GM21528 (cell line): ENCODE data around the gene CHST3.
"Not testable (repeated sequence)": the region's sequence is repeated elsewhere in the genome, so short reads cannot be mapped to it uniquely, and the experiment has no call there.

Experiments used
- ATAC-seq: cut with Tn5 transposase; IDR thresholded peaks from one replicate; pipeline ENCODE4 v1.9.1; 2021; ENCODE audit warnings: mild to moderate bottlenecking, moderate library complexity; ENCODE audit not compliant: unreplicated experiment, low FRiP score

Gene CHST3

DNA sequence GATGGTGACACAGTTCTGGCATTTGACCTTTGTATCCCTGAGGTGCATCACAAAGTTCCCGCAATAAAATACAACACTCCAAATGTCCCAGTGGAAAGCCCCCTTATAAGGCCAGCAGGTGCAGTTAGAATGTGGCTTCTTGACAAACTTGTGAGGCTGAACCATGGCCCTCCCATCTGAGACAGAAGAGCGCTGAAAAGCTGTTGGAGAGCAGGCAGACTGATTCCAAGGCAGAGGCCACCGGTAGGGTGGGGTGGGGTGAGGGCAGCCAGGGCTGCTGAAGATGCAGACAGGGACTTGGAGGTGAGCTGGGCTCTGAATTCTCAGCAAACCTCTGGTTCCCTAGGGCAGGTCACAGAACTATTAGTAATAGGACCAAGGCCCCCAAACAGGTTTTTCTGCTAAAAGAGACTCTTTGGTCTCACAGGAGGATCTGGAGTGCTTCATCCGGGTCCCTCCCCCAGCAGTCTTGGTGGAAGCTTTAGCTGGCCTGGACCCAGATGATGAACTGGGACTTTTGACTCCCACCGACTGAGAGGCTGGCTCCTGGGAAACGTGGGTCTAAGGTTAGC, 15.6 kb upstream of the CHST3 start:
- ATAC-seq = no peak

DNA sequence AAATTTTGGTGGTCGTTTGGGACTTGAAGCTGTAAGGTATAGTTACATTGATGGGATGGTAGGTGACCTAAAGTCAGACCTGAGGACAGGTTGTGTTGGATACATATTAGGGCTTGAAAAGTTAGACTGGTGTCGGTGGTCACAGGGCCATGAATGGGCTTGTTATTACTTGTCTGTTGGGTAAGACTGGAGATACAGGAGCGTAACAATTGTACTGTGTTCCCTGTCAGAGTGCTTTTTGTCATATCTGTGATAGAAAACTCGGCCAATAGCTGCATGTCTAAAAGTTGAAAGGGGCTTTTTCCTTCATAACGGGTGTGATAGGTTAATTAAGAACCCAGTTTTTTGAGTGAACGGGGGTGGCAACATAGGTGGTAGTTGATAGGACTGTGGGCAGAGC, 13.5 kb upstream of the CHST3 start:
- ATAC-seq = no peak

DNA sequence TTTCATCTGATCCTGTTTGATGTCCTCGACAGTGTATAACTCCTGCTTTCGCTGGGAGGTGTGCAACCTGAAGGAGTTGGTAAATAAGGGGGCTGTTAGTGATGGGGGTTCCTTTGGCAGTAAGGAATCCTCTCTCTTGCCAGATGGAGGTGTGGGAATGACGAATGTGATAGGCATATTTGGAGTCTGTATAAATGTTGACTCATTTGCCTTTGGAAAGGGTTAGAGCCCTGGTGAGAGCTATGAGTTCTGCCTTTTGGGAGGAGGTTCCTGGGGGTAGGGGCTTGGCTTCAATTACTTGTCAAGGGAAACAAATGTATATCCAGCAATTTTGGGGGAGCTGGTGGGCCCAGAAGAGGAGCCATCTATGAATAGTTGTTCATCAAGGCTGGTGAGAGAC, 11.4 kb upstream of the CHST3 start:
- ATAC-seq = no peak

DNA sequence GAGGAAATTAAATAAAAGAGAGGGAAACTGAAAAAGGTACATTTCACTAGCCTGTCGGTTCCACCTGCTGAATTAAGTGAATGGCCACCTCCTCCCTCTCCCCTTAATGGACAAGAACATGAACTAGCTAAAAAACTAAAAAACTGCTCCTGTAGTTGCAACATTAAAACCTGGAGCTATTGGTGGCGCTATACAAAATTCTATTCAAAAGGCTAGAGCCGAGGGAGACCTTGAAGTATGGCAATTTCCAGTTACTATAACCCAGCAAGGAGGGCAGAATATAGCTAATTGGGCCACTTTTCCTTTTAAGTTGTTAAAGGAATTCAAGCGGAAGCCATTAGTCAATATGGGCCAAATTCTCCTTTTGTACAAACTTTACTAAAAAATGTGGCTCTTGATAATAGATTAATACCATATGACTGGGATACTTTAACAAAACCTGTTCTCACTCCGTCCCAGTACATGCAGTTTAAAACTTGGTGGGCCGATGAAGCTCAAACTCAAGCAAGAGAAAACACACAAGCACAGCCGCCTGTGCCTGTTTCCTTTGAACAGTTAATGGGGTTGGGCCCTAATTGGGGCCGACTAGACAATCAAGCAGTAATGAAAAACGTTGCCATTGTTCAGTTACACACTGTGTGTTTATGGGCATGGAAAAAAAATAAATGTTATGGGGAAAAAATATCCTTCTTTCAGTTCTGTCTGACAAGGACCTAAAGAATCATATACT, 6.5 kb upstream of the CHST3 start:
- ATAC-seq = no peak

DNA sequence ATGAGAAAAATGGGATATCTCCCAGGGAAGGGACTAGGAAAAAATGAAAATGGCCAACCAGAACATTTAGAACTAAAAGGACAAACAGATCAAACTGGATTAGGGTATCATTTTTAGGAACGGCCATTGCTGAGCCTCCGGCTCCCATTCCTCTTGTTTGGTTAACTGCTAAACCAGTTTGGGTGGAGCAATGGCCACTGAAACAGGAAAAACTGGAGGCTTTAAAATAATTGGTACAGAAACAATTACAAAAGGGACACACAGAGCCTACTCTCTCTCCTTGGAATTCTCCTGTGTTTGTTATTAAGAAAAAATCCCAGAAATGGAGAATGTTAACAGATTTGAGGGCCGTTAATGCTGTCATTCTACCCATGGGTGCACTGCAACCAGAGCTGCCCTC, 4.7 kb upstream of the CHST3 start:
- no peak for ATAC-seq

DNA sequence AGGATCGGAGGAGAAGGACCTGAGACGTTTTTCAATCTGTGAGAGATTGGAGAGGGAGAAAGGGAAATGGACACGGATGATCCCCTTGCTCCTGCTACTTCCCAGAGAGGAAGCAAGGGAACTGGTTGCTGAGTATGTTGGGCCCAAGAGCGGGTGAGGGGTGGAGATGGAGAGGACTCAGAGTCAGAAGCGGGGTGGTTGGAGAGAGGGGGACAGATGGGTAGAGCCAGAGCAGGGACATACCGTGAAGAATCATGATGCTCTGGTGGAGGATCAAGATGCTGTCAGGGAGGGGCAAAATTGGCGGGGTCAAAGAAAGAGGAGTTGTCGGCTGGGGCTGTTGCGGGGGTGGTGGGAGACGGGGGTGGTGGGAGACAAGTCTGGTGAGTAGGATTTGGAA, 2.4 kb upstream of the CHST3 start:
- no peak for ATAC-seq

DNA sequence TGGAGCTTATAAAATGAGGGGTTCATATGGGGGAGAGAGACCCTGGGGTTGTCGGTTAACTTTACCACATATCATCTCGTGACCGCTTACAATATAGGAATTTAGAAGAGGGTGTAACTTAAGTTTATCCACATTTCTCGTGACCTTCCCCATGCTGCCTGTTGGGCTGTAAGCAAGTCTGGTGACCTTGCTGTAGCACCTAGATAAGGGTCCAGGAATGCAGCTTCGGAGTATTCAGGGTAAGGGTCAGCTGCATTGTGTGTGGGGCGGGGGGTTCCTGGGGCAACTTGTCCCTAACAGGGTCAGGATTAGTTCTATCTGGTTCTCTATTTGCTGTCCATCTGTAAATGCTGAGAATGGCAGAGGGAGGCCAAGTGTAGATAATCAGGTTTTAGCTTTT, 1.3 kb upstream of the CHST3 start:
- ATAC-seq = no peak

DNA sequence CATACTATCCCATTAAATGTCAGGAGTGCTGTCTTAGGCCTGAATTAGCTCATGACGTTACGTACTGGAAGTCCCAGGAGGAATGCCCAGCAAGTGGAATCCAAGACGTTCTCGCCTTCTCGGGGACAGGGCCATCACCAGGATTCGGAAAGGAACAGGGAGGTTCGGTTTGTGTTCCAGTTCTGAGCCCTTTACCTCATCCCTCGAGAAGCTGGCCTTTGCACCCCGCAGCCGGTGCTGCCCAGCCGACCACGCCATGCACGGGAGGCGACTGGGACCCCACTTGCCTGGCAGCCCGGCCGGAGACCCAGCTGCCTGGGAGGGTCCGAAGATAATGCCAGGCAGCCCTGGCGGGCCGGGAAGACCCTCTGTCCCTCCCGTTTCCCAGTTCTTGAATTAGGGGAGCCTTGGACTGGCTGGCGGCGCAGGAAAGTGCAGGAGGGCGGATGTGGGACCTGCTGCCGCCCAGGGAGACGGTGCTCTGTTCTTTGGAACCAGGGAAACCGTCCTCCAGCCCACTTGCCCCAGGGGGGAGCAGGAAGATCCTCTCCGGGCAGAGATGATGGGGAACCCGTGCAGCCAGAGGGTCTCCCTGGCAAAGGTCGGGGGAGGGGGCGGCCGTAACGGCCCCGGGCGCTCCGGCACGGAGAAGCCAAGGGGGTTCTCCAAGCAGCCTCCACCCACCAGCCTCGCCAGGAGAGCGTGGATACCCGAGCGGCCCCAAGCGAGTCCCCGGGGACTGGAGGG, 671 bp upstream of the CHST3 start:
- no peak for ATAC-seq

DNA sequence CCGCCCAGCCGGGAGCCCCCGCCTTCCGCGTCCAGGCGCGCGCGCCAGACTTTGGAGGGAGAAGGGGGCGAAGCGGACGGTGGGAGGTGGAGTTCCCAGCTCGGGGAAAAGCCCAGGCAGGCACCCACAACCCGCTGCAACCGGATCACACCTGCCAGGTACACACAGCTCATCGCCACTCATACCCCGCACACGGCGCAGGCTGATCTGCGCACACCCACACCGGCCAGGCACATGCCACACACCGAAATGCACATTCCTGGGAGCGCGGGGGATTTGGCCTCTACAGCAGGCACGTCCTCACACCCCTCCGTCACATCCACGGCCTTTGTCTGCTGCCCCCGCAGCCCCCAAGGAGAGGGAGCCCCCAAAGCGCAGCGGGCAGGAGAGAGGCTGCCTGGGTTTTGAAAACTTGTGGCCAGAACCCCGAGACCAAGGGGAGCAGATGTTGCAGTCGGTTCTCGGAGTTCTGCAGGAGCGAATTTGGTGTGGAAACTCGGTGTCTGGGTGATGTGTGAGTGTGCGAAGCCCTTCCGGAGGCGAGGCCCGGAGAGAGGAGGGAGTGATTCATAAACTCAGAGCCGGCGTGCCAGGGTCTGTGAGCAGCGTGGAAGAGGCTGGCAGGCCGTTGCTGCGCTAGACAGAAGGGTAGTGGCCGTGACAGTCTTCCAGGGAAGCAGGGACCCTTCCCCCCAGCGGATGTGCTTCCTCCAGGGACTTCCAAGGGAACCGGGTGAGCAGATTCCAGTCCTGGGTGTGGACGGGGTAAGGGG, 734 bp downstream of the CHST3 start:
- no peak for ATAC-seq

DNA sequence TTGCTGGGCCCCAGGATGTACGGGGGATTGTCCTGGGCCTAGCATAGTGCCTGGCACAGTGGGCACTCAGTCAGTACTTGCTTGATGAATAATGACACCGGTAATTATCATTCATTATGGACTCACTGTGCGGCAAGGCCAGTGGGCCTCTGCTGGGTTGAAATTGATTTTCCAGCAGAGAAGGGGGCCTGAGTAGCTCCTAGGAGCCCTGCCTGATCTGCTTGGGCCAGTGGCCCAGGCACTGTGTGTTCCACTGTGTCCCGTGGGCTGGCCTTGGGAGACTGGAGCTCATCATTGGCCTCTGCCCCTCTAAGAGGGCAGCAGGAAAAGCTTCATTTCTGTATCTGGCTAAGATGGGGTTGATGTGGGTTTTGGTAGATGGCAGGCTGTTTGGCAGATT, 1.4 kb downstream of the CHST3 start:
- no peak for ATAC-seq

DNA sequence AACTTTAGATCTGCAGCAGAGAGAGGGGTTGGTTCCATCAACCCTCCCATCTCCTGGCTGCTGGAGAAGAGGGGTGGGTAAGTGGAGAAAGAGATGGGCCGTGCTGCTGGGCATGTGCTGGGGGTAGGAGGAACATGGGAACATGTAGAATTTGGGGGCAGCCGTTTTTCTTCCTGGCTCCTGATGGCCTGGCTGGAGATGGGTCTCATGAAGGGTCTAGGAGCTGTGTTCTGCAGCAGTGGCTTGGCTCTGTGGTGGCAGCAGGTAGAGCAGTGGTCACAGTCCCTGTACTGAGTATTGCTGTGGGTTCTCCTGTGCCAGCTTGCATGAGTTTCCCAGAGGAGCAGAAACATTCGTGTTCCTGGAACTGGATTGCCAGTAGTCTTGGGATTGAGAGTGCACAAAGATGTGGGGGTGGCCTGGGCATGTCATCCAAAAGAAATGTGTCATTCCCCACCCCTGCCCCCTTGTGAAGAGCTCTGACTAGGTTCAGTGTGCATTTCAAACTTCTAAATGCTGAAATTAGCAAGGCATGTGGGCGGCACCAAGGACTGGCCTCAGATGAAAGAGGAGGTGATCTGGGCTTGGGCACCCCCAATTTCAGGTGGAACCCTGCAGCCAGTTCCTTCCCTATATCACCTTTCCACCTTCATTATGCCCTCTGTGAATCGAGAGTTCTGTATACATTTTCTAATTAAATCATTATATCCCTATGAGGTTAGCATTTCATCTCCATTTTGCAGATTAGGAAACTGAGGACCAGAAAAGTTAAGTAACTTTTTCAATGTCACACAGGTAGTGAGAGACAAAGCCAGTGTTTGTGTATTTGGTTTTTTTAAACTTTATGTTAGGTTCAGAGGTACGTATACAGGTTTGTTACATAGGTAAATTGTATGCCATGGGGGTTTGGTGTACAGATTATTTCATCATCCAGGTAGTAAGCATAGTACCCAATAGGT, 2.1 kb downstream of the CHST3 start:
- no peak for ATAC-seq

DNA sequence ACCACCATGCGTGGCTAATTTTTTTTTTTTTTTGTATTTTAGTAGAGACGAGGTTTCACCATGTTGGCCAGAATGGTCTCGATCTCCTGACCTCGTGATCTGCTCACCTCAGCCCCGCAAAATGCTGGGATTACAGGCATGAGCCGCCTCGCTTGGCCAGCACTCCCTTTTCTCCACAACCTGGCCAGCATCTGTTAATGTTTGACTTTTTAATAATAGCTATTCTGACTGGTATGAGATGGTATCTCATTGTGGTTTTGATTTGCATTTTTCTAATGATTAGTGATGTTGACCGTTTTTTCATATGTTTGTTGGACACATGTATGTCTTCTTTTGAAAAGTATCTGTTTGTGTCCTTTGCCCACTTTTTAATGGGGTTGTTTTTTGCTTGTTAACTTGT, 3.8 kb downstream of the CHST3 start:
- ATAC-seq = not testable (repeated sequence)

DNA sequence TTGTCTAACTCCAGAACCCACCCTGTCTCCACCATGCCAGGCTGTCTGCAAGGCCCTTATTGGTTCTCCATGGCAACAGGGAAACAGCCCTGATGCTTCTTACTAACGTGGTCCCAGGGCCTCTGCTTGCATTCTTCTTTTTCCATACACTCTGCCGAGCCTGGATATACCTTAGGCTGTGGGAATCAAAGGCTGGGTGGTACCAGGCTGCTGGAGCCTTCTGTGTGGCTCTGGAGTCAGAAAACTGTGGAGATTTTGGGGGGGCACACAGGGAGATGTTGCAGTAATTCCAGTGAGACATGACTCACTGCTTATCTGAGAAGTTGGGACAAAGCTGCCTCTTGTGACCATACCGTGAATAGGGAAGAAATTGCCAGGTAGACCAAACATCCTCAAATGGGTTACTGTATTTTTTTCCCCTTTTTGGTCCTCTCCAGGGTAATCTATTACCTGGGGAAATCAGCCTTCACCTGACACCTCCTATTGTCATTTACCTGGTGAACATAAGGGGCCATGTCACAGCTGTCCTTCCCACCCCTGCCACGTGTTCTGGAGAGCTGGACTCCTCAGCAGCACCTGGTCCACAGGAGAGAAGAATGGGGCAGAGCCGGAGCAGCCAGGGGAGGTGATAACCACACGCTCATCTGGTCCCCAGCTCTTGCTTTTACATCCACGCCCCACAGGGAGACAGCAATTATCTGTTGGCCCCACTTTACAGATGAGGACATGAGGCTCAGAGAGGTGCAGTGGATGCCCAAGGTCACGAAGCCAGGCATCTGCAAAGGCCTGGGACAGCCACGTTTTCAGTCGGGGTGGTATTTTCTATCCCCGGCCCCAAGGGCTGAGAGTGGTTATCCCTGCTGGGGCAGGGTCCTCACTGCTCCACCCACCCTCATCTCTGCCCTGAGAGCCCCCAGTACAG, 4.6 kb downstream of the CHST3 start:
- no peak for ATAC-seq

DNA sequence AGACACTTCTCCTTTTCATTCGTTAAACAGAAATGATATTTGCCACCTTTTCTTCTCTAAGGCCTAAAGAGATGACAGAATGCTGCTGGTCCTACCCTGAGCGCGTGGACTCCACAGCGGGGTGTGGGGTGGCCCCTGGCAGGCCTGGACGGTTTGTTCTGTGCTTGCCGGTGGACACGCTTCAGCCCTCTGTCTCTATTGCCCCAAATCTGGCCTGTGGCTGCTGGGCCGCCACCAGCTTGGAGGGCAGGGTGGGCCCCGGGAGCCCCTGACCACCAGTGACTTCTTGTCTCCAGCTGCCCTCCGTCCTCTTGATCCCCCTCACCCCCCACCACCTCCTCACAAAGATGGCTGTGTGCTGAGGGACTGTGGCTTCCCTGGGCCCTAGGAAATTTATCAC, 5.7 kb downstream of the CHST3 start:
- ATAC-seq = no peak

DNA sequence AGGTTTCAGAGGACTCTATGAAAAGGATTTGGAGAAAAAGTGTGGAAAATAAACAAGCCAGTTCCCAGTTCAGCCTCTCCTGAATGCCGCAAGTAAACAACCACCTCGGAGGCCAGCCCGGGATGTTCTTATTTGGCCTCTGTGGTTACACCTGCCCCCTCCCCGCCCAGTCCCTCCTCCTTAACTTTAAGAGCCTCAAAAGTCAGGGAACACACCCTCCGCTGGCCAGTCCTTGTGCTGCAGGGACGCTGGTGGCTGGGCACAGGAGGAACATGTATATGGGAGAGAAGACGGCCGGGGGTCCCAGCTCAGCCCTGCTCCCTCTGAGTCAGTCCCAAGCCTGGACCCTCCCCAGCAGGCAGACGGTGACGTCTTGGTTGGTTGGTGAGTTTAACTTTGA, 6.1 kb downstream of the CHST3 start:
- ATAC-seq = no peak

DNA sequence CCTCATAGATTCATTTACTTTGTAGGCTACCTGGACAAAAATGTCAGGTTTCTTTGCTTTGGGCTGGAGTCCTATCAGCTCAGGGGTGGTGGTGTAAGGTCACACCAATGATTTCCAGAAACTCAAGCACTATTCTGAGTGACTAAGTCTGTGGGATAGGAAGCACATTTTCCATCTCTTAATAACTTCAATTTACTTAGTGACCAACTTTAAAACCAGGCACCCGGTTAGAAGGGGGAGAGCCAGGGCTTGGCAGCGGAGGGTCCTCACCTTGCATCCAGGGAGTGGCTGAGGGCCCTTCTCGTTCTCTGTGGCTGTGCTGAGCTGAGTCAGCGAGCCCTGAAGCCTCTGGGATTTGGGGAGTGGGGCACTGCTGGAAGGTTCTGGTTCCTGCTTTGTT, 6.7 kb downstream of the CHST3 start:
- no peak for ATAC-seq

DNA sequence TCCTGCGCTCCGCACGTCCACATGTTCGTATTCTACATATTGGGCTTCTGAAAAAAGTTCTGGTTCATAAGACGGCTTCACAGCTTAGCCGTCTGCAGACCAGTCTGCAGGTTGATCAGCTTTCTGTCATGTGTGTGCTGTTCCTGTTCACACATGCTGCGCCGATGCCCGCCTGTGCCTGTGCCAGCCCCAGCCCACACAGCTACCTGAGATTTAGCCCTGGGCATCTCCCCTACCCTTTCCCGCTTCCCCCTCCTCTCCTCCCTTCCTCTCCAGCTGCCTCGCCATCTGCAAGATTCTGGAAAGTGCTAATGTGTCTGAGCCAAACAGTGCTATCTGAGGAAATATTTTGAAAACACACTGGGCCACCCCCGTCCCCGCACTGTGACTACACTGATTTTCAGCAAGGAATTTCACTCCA, 7.1 kb downstream of the CHST3 start:
- ATAC-seq = no peak

DNA sequence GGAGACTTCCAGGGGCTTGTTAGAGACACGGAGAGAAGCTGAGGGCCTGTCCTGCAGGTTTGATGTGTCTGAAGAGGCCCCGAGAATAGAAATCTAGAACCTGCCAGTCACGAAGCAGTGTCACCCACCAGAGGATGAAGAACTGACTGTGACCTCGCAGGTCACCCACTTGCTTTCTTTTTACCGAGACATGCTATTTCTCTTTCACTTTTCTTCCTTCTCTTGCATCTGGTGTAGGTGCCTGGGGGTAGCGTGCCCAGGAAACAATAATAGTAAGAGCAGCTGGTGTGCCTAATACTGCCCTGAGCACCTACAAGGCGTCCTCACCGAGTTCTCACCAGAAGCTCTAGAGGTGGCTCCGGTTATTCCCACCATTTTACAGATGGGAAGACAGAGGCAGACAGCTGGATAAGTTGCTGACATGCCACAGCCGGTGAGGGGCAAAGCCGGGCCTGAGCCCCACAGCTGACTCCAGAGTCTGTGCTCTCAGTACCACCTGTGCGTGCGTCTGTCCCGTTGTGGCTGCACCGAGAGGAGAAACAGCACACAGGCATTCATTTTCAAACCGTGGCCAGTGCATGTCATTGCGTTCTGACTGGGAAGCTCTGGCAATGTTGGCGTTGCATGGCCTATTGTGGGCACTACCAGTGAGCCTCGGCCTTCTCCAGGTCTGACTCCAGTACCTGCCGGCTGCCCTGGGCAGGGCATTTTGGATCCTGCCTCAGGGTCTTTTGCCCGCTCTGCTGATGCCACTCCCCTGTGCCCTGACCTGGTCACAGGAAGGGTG, 7.8 kb downstream of the CHST3 start:
- ATAC-seq = no peak
